Fibroblast of lung (primary cell): Measurements from ENCODE around the gene LELP1. TPM values are rescaled to one million over a fixed set of nuclear protein-coding genes. Genes with fewer than 3 reads are reported as not detected.

ENCODE experiments used
- DNase-seq, 2 donors: peaks; one replicate each; pipeline versions ENCODE4 v3.0.0 to v3.0.0-alpha.2; 2010; ENCODE audit warnings: low read depth in 2 of 2
- H2AFZ ChIP-seq: 2 replicates; pipeline ENCODE4 v1.5.1; 2012; ENCODE audit warnings: low read length, control low read depth, inconsistent platforms
- H3K27ac ChIP-seq: 2 replicates; pipeline ENCODE4 v1.5.1; 2011; ENCODE audit warnings: low read length, control low read depth; ENCODE audit not compliant: insufficient read depth
- H3K27me3 ChIP-seq: 2 replicates; pipeline ENCODE4 v1.5.1; 2011; ENCODE audit warnings: mild to moderate bottlenecking, low read length; ENCODE audit not compliant: control insufficient read depth, insufficient read depth
- H3K36me3 ChIP-seq: 2 replicates; pipeline ENCODE4 v1.5.1; 2011; ENCODE audit warnings: low read length; ENCODE audit not compliant: control insufficient read depth, insufficient read depth
- H3K4me1 ChIP-seq: 2 replicates; pipeline ENCODE4 v1.5.1; 2011; ENCODE audit warnings: low read length; ENCODE audit not compliant: control insufficient read depth, insufficient read depth; ENCODE audit errors: extremely low read depth
- H3K4me2 ChIP-seq: 2 replicates; pipeline ENCODE4 v1.5.1; 2011; ENCODE audit warnings: low read length, control low read depth; ENCODE audit not compliant: insufficient read depth; ENCODE audit errors: extremely low read depth
- H3K4me3 ChIP-seq, 4 experiments: fragments of 200-600 bp in 1 of 4; sonication (generic) in 1 of 4; replicated peaks in 1 of 4; 2 replicates each; pipeline ENCODE4 v1.5.1; 2011 to 2016; ENCODE audit warnings: low read length in 4 of 4, low read depth in 3 of 4, mild to moderate bottlenecking in 3 of 4, control low read depth in 2 of 4, inconsistent platforms in 1 of 4, mixed read lengths in 1 of 4; ENCODE audit not compliant: insufficient read depth in 1 of 4; ENCODE audit errors: control extremely low read depth in 1 of 4
- H3K79me2 ChIP-seq: 2 replicates; pipeline ENCODE4 v1.5.1; 2012; ENCODE audit warnings: mild to moderate bottlenecking, low read length, inconsistent platforms; ENCODE audit not compliant: control insufficient read depth, insufficient read depth
- H3K9ac ChIP-seq: 2 replicates; pipeline ENCODE4 v1.5.1; 2011; ENCODE audit warnings: mild to moderate bottlenecking, low read length, control low read depth; ENCODE audit not compliant: insufficient read depth
- H3K9me3 ChIP-seq: 2 replicates; pipeline ENCODE4 v1.5.1; 2012; ENCODE audit warnings: low read depth, low read length; ENCODE audit not compliant: control insufficient read depth, insufficient read depth
- H4K20me1 ChIP-seq: 2 replicates; pipeline ENCODE4 v1.5.1; 2011; ENCODE audit warnings: low read length; ENCODE audit not compliant: control insufficient read depth, insufficient read depth; ENCODE audit errors: extremely low read depth
- CTCF ChIP-seq, 2 donors: IDR thresholded peaks in 1 of 2; conservative IDR thresholded peaks in 1 of 2; 1 replicate in 1 of 2; 2 replicates in 1 of 2; pipeline ENCODE4 v1.5.1; 2011 to 2012; ENCODE audit warnings: low read length in 2 of 2, control low read depth in 1 of 2, inconsistent platforms in 1 of 2, low read depth in 1 of 2, mild to moderate bottlenecking in 1 of 2
- EZH2 ChIP-seq: IDR thresholded peaks from 2 replicates; pipeline ENCODE4 v1.5.1; 2012; ENCODE audit warnings: low read length, control low read depth, mild to moderate bottlenecking; ENCODE audit errors: missing control alignments
- polyA minus RNA-seq: library from RNA; depleted of rRNA, polyadenylated mRNA; stranded (reverse); fragments of >200 nt; gene quantifications from 2 replicates; pipeline ENCODE4 v1.2.3, GENCODE V29; 2011; ENCODE audit warnings: low replicate concordance
- polyA plus RNA-seq, 2 donors: library from polyadenylated mRNA; depleted of rRNA in 1 of 2; stranded (reverse) in 1 of 2; unstranded in 1 of 2; fragments of >200 nt; gene quantifications; 2 replicates each; pipeline ENCODE4 v1.2.1, GENCODE V29; 2011 to 2012; ENCODE audit warnings: missing spikeins in 1 of 2
- total RNA-seq: library from RNA; depleted of rRNA; stranded (reverse); fragments of >200 nt; gene quantifications from 2 replicates; pipeline ENCODE4 v1.2.1, GENCODE V29; 2014

The LELP1 gene
- total RNA-seq (not detected in 2 replicates), polyA plus RNA-seq (not detected in 2 replicates), polyA minus RNA-seq (not detected in 2 replicates)
- not detected in 2 replicates for polyA plus RNA-seq (2012)

- Histone ChIP-seq H3K4me3 (no peak within 1 kb of the TSS), H3K4me2 (no peak within 1 kb of the TSS), H2AFZ (no peak within 1 kb of the TSS), H4K20me1 (no peaks in the 10 kb centered on the region), H3K4me1 (no peaks in the 10 kb centered on the region), H3K27me3 (no peaks in the 10 kb centered on the region), H3K9ac (no peak within 1 kb of the TSS), H3K79me2 (no peaks in the 10 kb centered on the region), H3K27ac (no peak within 1 kb of the TSS), H3K9me3 (no peaks in the 10 kb centered on the region), H3K36me3 (no peaks in the 10 kb centered on the region)
- TF ChIP-seq EZH2 (no peak), CTCF (conservative IDR thresholded peaks at IDR 0.05 in 1 of 2, IDR thresholded peaks at IDR 0.05 in 1 of 2; ENCODE audit: low read depth in 1 of 2, low read length in 2 of 2) (no peak)
- no peak for DNase-seq
Observed at GRCh38 chr1:153203130-153203529, at the start of gene LELP1. Gene LELP1, plus strand, starts transcription at chr1:153203430. Its CDS starts 1,278 bp downstream, at chr1:153204708.

- no peaks in the 10 kb centered on the region for H3K79me2 ChIP-seq
- H3K27ac ChIP-seq = no peak overlapping the region
- no peak overlapping the region for H2AFZ ChIP-seq
- no peaks in the 10 kb centered on the region for H3K4me1 ChIP-seq
- no peak overlapping the region for H3K4me3 ChIP-seq
- no peak for DNase-seq
- no peak for TF ChIP-seq EZH2
- no peak for TF ChIP-seq CTCF (conservative IDR thresholded peaks at IDR 0.05 in 1 of 2, IDR thresholded peaks at IDR 0.05 in 1 of 2; ENCODE audit: low read depth in 1 of 2, low read length in 2 of 2)
- no peaks in the 10 kb centered on the region for H3K9me3 ChIP-seq
- H3K4me2 ChIP-seq = no peak overlapping the region
- H3K27me3 ChIP-seq = no peaks in the 10 kb centered on the region
- no peaks in the 10 kb centered on the region for H4K20me1 ChIP-seq
- H3K36me3 ChIP-seq = no peaks in the 10 kb centered on the region
- H3K9ac ChIP-seq = no peak overlapping the region
Observed at GRCh38 chr1:153155541-153155940, 47.7 kb upstream of the LELP1 start.

GRCh38 chr1:153168686-153169085 is 34.5 kb upstream of the LELP1 start:
- no peak overlapping the region for H3K9ac ChIP-seq
- no peak overlapping the region for H3K4me3 ChIP-seq
- H3K36me3 ChIP-seq = no peaks in the 10 kb centered on the region
- H3K4me2 ChIP-seq = no peak overlapping the region
- no peaks in the 10 kb centered on the region for H3K79me2 ChIP-seq
- no peaks in the 10 kb centered on the region for H4K20me1 ChIP-seq
- no peaks in the 10 kb centered on the region for H3K4me1 ChIP-seq
- H3K27me3 ChIP-seq = no peaks in the 10 kb centered on the region
- no peak overlapping the region for H3K27ac ChIP-seq
- H3K9me3 ChIP-seq = no peaks in the 10 kb centered on the region
- H2AFZ ChIP-seq = no peak overlapping the region
- no peak for DNase-seq
- TF ChIP-seq EZH2 (no peak), CTCF (conservative IDR thresholded peaks at IDR 0.05 in 1 of 2, IDR thresholded peaks at IDR 0.05 in 1 of 2; ENCODE audit: low read depth in 1 of 2, low read length in 2 of 2) (no peak)
